ENCODE results near the gene SNAP91.
"Not testable (repeated sequence)": the region's sequence is repeated elsewhere in the genome, so short reads cannot be mapped to it uniquely, and the experiment has no call there.

DNA sequence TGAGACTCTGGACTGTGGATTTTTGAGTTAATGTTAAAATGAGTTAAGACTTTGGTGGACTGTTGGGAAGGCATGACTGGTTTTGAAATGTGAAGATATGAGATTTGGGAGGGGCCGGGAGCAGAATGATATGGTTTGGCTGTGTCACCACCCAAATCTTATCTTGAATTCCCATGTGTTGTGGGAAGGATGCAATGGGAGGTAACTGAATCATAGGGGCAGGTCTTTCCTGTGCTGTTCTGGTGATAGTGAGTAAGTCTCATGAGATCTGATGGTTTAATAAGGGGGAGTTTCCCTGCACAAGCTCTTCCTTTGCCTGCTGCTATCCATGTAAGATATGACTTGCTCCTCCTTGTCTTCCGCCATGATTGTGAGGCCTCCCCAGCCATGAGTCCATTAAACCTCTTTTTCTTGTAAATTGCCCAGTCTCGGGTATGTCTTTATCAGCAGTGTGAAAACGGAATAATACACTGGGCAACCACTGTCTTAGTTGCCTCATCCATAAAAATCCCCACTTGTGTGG lies 137.2 kb downstream of the SNAP91 start:
- not testable (repeated sequence) for TF ChIP-seq CTCF (IDR thresholded peaks at IDR 0.05; ENCODE audit: control extremely low read depth in 1 of 3, insufficient read depth in 1 of 3, low read depth in 1 of 3, low read length in 3 of 3); PHF8 (conservative IDR thresholded peaks at IDR 0.05; ENCODE audit: low read depth, low read length); CBX5 (IDR thresholded peaks at IDR 0.05; ENCODE audit: low read depth, low read length); CHD2 (IDR thresholded peaks at IDR 0.05; ENCODE audit: low read length); RAD21 (IDR thresholded peaks at IDR 0.05 in 1 of 2, conservative IDR thresholded peaks at IDR 0.05 in 1 of 2; ENCODE audit: low read depth in 2 of 2, low read length in 2 of 2); POLR2A (IDR thresholded peaks at IDR 0.05; ENCODE audit: control extremely low read depth in 1 of 2, low read depth in 2 of 2, low read length in 2 of 2); GABPA (IDR thresholded peaks at IDR 0.05; ENCODE audit: borderline replicate concordance, insufficient read depth, low read length); JUN (IDR thresholded peaks at IDR 0.05; ENCODE audit: low read depth, low read length)
- TF ChIP-seq, protein P1, sequence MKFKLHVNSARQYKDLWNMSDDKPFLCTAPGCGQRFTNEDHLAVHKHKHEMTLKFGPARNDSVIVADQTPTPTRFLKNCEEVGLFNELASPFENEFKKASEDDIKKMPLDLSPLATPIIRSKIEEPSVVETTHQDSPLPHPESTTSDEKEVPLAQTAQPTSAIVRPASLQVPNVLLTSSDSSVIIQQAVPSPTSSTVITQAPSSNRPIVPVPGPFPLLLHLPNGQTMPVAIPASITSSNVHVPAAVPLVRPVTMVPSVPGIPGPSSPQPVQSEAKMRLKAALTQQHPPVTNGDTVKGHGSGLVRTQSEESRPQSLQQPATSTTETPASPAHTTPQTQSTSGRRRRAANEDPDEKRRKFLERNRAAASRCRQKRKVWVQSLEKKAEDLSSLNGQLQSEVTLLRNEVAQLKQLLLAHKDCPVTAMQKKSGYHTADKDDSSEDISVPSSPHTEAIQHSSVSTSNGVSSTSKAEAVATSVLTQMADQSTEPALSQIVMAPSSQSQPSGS (IDR thresholded peaks at IDR 0.05; ENCODE audit: low read length) = not testable (repeated sequence)
